GM20000 (cell line): ENCODE data around the gene NKX1-1.
"Not testable (repeated sequence)": the region's sequence is repeated elsewhere in the genome, so short reads cannot be mapped to it uniquely, and the experiment has no call there.

Experiments used
- DNase-seq: peaks from one replicate; pipeline ENCODE4 v3.0.0; 2012; ENCODE audit warnings: low spot score
- TF ChIP-seq, protein P1 (sequence below): IDR thresholded peaks from 2 replicates; pipeline ENCODE4 v1.5.1; 2012; ENCODE audit warnings: mild to moderate bottlenecking, control low read depth; ENCODE audit errors: extremely low read depth, missing control alignments

Gene NKX1-1

DNA sequence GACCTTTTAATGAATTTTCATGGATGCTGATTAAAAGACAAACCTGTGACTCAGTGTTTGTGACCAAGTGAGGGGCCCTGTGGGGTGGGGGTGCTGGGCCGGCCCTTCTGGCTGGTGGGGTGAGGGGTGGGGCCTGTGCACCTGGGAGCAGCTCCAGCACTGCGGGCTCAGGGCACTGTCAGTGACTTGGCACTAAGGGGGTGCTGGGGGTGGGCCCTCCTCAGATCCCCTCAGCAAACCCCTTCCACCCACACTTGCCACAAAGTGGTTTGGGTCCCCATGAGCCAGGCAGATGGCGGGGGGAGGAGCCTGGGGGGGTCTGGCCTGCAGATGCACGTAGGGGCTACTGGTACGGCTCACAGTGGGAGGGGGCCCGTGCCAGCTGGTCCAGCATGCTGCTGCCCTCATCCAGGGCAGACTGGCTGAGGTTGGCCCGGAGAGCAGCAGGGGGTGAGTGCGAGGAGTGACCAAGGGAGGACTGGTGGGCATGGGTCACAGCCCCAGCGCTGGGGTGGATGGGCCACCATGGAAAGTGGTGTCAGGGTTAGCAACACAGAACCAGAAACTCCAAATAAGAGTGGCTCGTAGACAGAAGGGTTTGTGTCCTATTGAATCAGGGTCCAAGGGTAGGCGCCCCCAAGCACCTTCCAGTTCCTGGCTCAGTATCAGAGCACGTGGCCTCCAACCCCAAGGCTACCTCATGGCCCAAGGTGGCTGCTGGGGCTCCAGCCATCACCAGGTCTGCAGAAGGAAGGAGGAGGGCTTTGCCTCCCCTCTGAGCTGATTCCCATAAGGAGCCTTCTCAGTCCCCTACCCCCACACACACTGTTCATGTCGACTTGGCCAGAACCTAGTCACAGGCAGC, 10.1 kb downstream of the NKX1-1 start:
- no peak for DNase-seq

DNA sequence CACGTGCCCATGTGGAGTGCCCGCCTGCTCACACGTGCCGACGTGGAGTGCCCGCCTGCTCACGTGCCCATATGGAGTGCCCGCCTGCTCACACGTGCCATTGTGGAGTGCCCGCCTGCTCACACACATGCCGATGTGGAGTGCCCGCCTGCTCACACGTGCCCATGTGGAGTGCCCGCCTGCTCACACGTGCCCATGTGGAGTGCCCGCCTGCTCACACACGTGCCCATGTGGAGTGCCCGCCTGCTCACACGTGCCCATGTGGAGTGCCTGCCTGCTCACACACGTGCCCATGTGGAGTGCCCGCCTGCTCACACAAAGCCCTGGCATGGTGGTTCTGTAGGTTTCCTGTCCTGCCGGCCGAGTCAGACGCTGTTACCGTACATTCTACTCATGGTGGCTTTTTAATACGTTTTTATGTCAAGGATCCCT, 10.8 kb downstream of the NKX1-1 start:
- not testable (repeated sequence) for DNase-seq

More for the DNA sequence above, 10.1 kb downstream of the NKX1-1 start:
- TF ChIP-seq, protein P1, sequence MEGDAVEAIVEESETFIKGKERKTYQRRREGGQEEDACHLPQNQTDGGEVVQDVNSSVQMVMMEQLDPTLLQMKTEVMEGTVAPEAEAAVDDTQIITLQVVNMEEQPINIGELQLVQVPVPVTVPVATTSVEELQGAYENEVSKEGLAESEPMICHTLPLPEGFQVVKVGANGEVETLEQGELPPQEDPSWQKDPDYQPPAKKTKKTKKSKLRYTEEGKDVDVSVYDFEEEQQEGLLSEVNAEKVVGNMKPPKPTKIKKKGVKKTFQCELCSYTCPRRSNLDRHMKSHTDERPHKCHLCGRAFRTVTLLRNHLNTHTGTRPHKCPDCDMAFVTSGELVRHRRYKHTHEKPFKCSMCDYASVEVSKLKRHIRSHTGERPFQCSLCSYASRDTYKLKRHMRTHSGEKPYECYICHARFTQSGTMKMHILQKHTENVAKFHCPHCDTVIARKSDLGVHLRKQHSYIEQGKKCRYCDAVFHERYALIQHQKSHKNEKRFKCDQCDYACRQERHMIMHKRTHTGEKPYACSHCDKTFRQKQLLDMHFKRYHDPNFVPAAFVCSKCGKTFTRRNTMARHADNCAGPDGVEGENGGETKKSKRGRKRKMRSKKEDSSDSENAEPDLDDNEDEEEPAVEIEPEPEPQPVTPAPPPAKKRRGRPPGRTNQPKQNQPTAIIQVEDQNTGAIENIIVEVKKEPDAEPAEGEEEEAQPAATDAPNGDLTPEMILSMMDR, result no peak

DNA sequence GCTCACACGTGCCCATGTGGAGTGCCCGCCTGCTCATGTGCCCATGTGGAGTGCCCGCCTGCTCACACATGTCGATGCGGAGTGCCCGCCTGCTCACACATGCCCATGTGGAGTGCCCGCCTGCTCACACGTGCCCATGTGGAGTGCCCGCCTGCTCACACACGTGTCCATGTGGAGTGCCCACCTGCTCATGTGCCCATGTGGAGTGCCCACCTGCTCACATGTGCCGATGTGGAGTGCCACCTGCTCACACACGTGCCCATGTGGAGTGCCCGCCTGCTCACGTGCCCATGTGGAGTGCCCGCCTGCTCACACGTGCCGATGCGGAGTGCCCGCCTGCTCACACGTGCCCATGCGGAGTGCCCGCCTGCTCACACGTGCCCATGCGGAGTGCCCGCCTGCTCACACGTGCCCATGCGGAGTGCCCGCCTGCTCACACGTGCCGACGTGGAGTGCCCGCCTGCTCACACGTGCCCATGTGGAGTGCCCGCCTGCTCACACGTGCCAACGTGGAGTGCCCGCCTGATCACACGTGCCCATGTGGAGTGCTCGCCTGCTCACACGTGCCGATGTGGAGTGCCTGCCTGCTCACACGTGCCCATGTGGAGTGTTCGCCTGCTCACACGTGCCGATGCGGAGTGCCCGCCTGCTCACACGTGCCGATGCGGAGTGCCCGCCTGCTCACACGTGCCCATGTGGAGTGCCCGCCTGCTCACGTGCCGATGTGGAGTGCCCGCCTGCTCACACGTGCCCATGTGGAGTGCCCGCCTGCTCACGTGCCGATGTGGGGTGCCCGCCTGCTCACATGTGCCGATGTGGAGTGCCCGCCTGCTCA, 11.5 kb downstream of the NKX1-1 start:
- not testable (repeated sequence) for DNase-seq

DNA sequence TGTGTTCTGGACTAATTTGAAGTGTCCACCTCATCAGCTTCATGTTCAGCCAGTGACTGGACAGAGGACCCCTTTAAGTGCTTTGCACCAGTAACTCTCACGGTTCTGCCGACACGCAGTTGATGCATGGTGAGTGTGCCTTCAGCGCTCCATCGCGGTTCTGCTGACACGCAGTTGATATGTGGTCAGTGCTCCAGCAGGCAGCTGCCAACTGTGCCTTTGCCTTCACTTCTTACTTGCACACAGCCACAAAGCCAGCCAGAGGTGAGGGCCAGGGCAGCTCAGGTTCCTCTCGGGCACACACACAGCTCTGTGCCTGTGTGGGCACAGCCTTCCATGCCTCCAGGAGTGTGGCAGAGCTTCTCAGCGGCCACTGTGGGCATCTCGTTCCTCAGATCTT, 12.4 kb downstream of the NKX1-1 start:
- TF ChIP-seq, protein P1, result no peak
- DNase-seq, result no peak

DNA sequence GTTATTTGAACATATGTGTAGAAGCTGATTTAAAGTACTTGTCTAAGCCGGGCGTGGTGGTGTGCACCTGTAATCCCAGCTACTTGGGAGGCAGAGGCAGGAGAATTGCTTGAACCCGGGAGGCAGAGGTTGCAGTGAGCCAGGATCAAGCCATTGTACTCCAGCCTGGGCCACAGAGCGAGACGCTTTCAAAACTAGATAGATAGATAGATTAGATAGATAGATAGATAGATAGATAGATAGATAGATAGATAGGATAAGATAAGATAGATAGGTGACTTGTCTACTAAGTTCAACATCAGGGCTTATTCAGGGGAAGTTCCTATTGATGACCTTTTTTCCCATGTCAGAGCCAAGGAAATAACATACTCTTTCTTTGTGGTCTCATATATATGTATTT, 12.9 kb downstream of the NKX1-1 start:
- not testable (repeated sequence) for DNase-seq

DNA sequence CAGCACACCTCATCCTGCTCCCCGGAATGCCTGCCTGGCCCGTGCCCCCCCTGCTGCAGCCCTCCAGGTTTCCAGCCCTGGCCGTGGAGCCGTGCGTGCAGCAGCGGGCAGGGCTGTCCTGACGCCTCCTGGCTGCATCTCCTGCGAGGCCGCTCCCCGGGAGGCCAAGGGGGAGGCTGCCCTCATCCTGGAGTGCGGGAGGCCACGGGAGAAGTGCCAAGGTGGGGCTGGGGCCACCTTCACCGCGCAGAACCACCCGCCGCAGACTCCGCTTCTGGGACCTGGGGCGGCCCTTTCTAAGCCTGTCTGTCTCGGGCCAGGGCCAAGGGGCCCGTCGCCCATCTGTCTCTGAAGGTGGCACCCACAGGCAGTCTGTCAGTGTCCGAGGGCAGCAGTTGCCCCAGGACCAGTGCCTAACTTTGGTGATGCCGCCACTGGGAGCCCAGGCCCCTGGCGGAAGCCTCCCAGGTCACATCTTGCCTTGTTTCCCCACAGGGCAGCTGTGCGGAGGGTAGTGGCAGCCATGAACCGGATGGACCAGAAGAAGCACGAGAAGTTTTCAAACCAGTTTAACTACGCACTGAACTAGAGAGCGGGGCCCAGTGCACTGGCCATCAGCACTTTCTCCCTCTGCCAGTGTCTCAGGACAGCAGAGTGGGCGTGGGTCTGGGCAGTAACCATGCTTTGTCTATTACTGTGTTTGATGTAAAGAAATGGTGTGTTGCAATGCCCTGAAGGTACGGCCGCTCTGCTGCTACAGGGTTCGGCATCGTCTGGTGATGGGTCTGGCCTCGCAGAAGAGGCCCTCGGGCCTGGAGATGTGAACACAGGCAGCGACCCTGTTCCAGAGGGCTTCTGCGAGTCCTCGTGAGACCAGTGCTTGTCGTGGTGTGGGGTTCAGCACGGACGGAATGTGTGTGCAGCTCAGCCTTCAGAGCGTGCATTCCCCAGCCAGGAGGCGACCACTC, 20.6 kb downstream of the NKX1-1 start:
- no peak for DNase-seq
- TF ChIP-seq, protein P1, result no peak

DNA sequence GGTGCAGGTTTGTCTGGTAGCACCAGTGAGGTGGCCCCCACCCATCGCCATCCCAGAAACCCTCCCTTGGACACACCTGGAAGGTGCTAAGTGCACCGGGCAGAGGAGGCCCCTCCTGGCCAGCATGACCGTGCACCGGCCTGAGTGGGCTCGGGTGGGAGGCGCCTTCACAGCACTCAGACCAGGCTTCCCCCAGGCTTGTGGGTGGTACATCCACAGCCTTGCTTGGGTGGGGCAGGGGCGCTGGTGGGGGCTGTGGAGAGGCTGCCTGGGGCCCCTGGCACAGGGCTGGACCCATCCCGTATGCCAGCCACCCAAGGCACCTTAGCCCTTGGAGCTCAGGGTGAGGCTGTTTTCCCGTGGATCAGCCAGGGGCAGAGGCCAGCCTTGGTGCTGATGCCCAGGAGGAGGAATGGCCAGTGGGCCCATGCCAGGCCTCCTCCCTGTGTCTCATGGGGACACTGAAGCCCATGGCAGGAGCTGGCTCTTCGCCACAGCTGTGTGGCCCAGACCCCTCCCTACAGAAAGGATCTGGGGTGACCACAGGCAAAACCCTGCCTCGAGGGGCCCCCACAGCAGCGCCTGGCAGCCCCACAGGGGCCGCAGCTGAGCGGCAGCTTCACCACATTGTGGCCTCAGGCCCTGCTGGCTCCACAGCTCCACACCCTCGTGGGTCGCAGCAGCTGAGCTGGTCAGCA, 21.4 kb downstream of the NKX1-1 start:
- no peak for DNase-seq
- TF ChIP-seq, protein P1, result no peak
